PC-3 (cell line): Measurements from ENCODE around the gene TMC1. TPM values are rescaled to one million over a fixed set of nuclear protein-coding genes. Genes with fewer than 3 reads are reported as not detected.

Source experiments
- ATAC-seq: fragments of 200-7000 bp; cut with Tn5 transposase; 2 replicates; pipeline ENCODE4 v1.9.1; 2020; ENCODE audit warnings: mild to moderate bottlenecking, moderate library complexity
- BruUV-seq: library from RNA; stranded (reverse); fragments of 400-500 nt; replicated peaks from 2 replicates; lab custom pipeline; 2021; lab: Mats Ljungman, UMichigan
- CTCF ChIA-PET: fragments of 300-600 bp; sonication (Branson Sonifier 250); formaldehyde crosslinking; loops from one replicate; lab custom pipeline; 2022; ENCODE audit warnings: antibody characterized with exemption; lab: Charles Lee
- POLR2A ChIA-PET: fragments of 300-600 bp; sonication (Branson Sonifier 250); formaldehyde crosslinking; loops from one replicate; lab custom pipeline; 2022; ENCODE audit warnings: antibody characterized with exemption; ENCODE audit not compliant: unreplicated experiment; lab: Charles Lee
- DNase-seq: peaks from one replicate; pipeline ENCODE4 v3.0.0-alpha.2; 2015
- H2AFZ ChIP-seq: fragments of 300-600 bp; sonication (generic); 2 replicates; pipeline ENCODE4 v1.6.0; 2016; ENCODE audit warnings: antibody characterized with exemption, low read length
- H3F3A ChIP-seq: fragments of 300-600 bp; sonication (generic); one replicate; pipeline ENCODE4 v1.6.0; 2017; ENCODE audit warnings: antibody characterized with exemption, low read length, control low read depth, mild to moderate bottlenecking; ENCODE audit not compliant: unreplicated experiment
- H3K27ac ChIP-seq: fragments of 300-600 bp; sonication (generic); 2 replicates; pipeline ENCODE4 v1.5.1; 2016; ENCODE audit warnings: mild to moderate bottlenecking, low read length
- H3K27me3 ChIP-seq: fragments of 300-600 bp; sonication (generic); 2 replicates; pipeline ENCODE4 v1.6.1; 2016; ENCODE audit warnings: low read length, mixed read lengths
- H3K36me3 ChIP-seq: fragments of 300-600 bp; sonication (generic); 2 replicates; pipeline ENCODE4 v1.6.1; 2016; ENCODE audit warnings: low read depth, mixed run types, low read length, mixed read lengths
- H3K4me1 ChIP-seq: fragments of 300-600 bp; sonication (generic); 2 replicates; pipeline ENCODE4 v1.5.1; 2016; ENCODE audit warnings: low read length; ENCODE audit not compliant: insufficient read depth
- H3K4me2 ChIP-seq: fragments of 300-600 bp; sonication (generic); 2 replicates; pipeline ENCODE4 v1.6.0; 2016; ENCODE audit warnings: low read length
- H3K4me3 ChIP-seq: fragments of 300-600 bp; sonication (generic); 2 replicates; pipeline ENCODE4 v1.5.1; 2016; ENCODE audit warnings: mild to moderate bottlenecking, low read length, mixed read lengths
- H3K79me2 ChIP-seq: fragments of 300-600 bp; sonication (generic); 2 replicates; pipeline ENCODE4 v1.6.1; 2017; ENCODE audit warnings: low read length, mixed read lengths
- H3K9ac ChIP-seq: fragments of 300-600 bp; sonication (generic); 2 replicates; pipeline ENCODE4 v1.6.0; 2016; ENCODE audit warnings: mild to moderate bottlenecking, low read length
- H3K9me2 ChIP-seq: fragments of 300-600 bp; sonication (generic); replicated peaks from 2 replicates; pipeline ENCODE4 v1.6.1; 2016; ENCODE audit warnings: mixed run types, low read length, mixed read lengths
- H3K9me3 ChIP-seq: fragments of 300-600 bp; sonication (generic); 2 replicates; pipeline ENCODE4 v1.6.1; 2016; ENCODE audit warnings: low read length, mixed read lengths
- H4K20me1 ChIP-seq: fragments of 300-600 bp; sonication (generic); 2 replicates; pipeline ENCODE4 v1.6.1; 2016; ENCODE audit warnings: low read length, mixed read lengths
- EZH2 ChIP-seq: fragments of 300-600 bp; sonication (generic); IDR thresholded peaks from one replicate; pipeline ENCODE4 v1.6.1; 2017; ENCODE audit warnings: antibody characterized with exemption, mild to moderate bottlenecking, low read length; ENCODE audit not compliant: unreplicated experiment
- EZH2phosphoT487 ChIP-seq: fragments of 300-600 bp; sonication (generic); IDR thresholded peaks from 2 replicates; pipeline ENCODE4 v1.6.1; 2018; ENCODE audit warnings: mild to moderate bottlenecking, antibody characterized with exemption, low read length, borderline replicate concordance
- intact Hi-C: fragments of 100-400 bp; cut with micrococcal nuclease; formaldehyde crosslinking; loops from 2 replicates; pipeline ENCODE4 v1.9.0; 2023
- total RNA-seq: library from RNA; depleted of rRNA; stranded (reverse); fragments of >200 nt; gene quantifications from 2 replicates; pipeline ENCODE4 v1.2.3, GENCODE V29; 2014
- TF ChIP-seq, protein P1 (sequence below): fragments of 300-600 bp; sonication (generic); conservative IDR thresholded peaks from 2 replicates; pipeline ENCODE4 v1.5.1; 2017; ENCODE audit warnings: antibody characterized with exemption, low read depth, mild to moderate bottlenecking, low read length

The TMC1 gene
- total RNA-seq, 1 experiment from 2014 or later = 0.15 TPM

DNA sequence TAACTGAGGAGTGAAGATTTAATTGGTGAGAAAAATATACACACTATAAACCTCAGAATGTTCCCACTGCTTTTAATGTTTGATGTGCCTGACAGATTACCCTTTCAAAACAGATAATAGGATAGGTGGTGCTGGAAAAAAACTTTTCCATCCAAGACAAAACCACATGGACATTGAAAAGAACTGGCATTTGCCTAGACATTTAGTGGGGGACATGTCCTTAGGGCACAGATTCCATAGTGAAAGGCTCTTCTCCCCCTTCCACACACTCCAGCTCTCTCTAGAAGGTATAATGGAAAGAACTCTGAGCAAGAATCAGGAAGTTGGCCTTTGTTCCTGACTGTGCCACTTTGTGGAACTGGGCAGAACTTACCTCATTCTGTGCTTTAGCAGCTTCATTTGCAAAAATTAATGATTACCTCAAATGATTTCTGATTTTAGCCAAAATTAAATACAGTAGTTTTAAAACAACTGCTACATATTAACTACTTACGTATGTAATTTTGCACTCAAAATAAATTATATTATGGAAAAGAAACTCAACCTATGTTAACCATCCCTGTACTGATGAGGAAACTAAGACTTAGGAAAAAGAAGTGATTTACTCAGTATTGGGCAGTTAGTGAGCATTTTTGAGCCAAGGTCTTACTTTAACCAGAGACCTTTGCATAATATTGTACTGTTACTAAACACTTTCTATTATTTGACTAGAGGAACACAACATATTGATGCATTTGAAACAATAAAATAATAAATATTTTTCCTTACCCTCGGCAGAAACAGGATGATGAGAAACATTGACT, 43.3 kb downstream of the TMC1 start:
- Histone ChIP-seq H3K9me3 (no peaks in the 10 kb centered on the region), H4K20me1 (no peaks in the 10 kb centered on the region), H3K4me1 (no peaks in the 10 kb centered on the region), H3K27me3 (no peaks in the 10 kb centered on the region), H3K9me2 (no peaks in the 10 kb centered on the region), H3K4me3 (no peak overlapping the region), H3K27ac (no peak overlapping the region), H3K4me2 (no peak overlapping the region), H3K36me3 (no peaks in the 10 kb centered on the region), H2AFZ (no peak overlapping the region), H3K79me2 (no peaks in the 10 kb centered on the region), H3F3A (no peaks in the 10 kb centered on the region), H3K9ac (no peak overlapping the region)
- ATAC-seq (no peak), DNase-seq (no peak)
- TF ChIP-seq, protein P1, sequence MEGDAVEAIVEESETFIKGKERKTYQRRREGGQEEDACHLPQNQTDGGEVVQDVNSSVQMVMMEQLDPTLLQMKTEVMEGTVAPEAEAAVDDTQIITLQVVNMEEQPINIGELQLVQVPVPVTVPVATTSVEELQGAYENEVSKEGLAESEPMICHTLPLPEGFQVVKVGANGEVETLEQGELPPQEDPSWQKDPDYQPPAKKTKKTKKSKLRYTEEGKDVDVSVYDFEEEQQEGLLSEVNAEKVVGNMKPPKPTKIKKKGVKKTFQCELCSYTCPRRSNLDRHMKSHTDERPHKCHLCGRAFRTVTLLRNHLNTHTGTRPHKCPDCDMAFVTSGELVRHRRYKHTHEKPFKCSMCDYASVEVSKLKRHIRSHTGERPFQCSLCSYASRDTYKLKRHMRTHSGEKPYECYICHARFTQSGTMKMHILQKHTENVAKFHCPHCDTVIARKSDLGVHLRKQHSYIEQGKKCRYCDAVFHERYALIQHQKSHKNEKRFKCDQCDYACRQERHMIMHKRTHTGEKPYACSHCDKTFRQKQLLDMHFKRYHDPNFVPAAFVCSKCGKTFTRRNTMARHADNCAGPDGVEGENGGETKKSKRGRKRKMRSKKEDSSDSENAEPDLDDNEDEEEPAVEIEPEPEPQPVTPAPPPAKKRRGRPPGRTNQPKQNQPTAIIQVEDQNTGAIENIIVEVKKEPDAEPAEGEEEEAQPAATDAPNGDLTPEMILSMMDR = no peak
- TF ChIP-seq EZH2 = no peak
- TF ChIP-seq EZH2phosphoT487 = no peak
- POLR2A ChIA-PET = no interaction called here
- BruUV-seq = no TSS peak
- intact Hi-C loops = no loop called here
- CTCF ChIA-PET = no interaction called here

DNA sequence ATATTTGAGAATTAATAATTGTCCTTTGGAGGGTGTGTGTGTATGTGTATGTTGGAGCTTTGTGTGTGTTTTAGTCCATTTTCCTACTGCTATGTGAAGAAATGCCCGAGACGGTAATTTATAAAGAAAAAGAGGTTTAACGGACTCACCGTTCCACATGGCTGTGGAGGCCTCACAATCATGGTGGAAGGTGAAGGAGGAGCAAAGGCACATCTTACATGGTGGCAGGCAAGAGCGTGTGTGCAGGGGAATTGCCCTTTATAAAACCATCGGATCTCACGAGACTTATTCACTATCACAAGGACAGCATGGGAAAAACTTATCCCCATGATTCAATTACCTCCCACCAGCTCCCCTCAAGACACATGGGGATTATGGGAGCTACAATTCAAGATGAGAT, 44.1 kb downstream of the TMC1 start:
- DNase-seq (no peak), ATAC-seq (no peak)
- H3K27me3 ChIP-seq = no peaks in the 10 kb centered on the region
- no peaks in the 10 kb centered on the region for H3F3A ChIP-seq
- intact Hi-C loops = no loop called here
- no peaks in the 10 kb centered on the region for H3K9me3 ChIP-seq
- no peaks in the 10 kb centered on the region for H4K20me1 ChIP-seq
- TF ChIP-seq, protein P1 = no peak
- TF ChIP-seq EZH2 (no peak), EZH2phosphoT487 (no peak)
- H3K4me2 ChIP-seq = no peak overlapping the region
- H3K27ac ChIP-seq = no peak overlapping the region
- no peaks in the 10 kb centered on the region for H3K9me2 ChIP-seq
- no peaks in the 10 kb centered on the region for H3K4me1 ChIP-seq
- BruUV-seq = no TSS peak
- ChIA-PET POLR2A (no interaction called here), CTCF (no interaction called here)
- no peak overlapping the region for H3K4me3 ChIP-seq
- no peak overlapping the region for H3K9ac ChIP-seq
- H3K79me2 ChIP-seq = no peaks in the 10 kb centered on the region
- H2AFZ ChIP-seq = no peak overlapping the region
- H3K36me3 ChIP-seq = no peaks in the 10 kb centered on the region

DNA sequence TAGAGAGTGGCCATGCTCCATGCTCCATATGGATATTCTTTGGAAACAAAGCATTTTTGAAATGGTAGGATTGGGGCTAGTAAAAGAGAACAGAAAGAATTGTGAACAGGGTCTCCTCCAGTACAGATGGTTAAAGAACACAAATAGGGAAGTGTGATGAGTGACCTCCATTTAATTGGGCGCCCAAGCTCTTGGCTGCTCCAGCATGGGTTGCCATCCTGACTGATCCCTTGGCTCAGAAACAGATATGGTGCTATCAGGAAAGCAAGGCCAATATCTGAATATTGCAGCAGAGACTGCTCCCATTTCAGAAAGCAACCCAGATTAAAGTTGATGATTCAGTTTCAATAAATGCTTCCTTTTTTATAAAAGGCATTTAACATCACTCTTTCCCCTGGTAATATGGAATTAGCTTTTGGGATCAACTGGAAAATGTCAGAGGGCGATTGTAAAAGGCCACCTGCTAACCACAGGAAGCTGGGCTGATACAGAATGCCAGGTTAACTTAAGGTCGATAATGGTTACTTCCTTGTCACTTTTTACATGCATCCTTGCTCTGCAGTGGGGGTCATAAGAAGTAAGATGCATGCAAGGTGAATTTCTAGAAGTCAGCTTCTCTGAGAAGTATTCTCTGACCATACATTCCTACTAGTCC, 52.9 kb downstream of the TMC1 start:
- TF ChIP-seq, protein P1 = no peak
- TF ChIP-seq EZH2phosphoT487 = no peak
- no peak for TF ChIP-seq EZH2
- Histone ChIP-seq H3K79me2 (no peaks in the 10 kb centered on the region), H3K4me2 (no peak overlapping the region), H4K20me1 (no peaks in the 10 kb centered on the region), H3K27ac (no peak overlapping the region), H3K4me3 (no peak overlapping the region), H3K36me3 (no peaks in the 10 kb centered on the region), H2AFZ (no peak overlapping the region), H3K27me3 (no peaks in the 10 kb centered on the region), H3F3A (peaks cover 6% of the 10 kb centered on the region), H3K9me2 (no peaks in the 10 kb centered on the region), H3K9ac (no peak overlapping the region), H3K4me1 (peaks cover 41% of the 10 kb centered on the region), H3K9me3 (no peaks in the 10 kb centered on the region)
- BruUV-seq = no TSS peak
- no peak for DNase-seq
- intact Hi-C loops = no loop called here
- no peak for ATAC-seq
- POLR2A ChIA-PET = no interaction called here
- CTCF ChIA-PET = no interaction called here
